IMR-90 (cell line): Measurements from ENCODE around the gene FNDC1. TPM values are rescaled to one million over a fixed set of nuclear protein-coding genes. Genes with fewer than 3 reads are reported as not detected.

Experiments used
- ATAC-seq: fragments of 200-7000 bp; cut with Tn5 transposase; 2 replicates; pipeline ENCODE4 v1.9.1; 2020; ENCODE audit warnings: low read depth, mild to moderate bottlenecking, moderate library complexity
- BruUV-seq: library from RNA; stranded (reverse); fragments of 400-500 nt; replicated peaks from 2 replicates; lab custom pipeline; 2021; lab: Mats Ljungman, UMichigan
- CTCF ChIA-PET: fragments of 300-600 bp; formaldehyde crosslinking; extraction: SDS; loops from one replicate; lab custom pipeline; 2021; ENCODE audit warnings: antibody characterized with exemption; lab: Yijun Ruan, JAX
- POLR2A ChIA-PET: fragments of 300-600 bp; sonication (Branson Sonifier 250); formaldehyde crosslinking; loops from one replicate; lab custom pipeline; 2022; ENCODE audit warnings: antibody characterized with exemption; ENCODE audit not compliant: unreplicated experiment; lab: Charles Lee
- DNase-seq: peaks from one replicate; pipeline ENCODE4 v3.0.0; 2013
- H2AFZ ChIP-seq: replicated peaks from 2 replicates; pipeline ENCODE3; 2013; ENCODE audit warnings: low read length, mild to moderate bottlenecking; ENCODE audit not compliant: poor library complexity
- H2AK5ac ChIP-seq: 2 replicates; pipeline ENCODE4 v1.6.1; 2013; ENCODE audit warnings: low read depth, low read length, inconsistent platforms
- H2AK9ac ChIP-seq: replicated peaks from 2 replicates; pipeline ENCODE3; 2013; ENCODE audit warnings: mild to moderate bottlenecking, low read depth, low read length, moderate library complexity; ENCODE audit not compliant: poor library complexity
- H2BK120ac ChIP-seq: 2 replicates; pipeline ENCODE4 v1.6.1; 2013; ENCODE audit warnings: low read depth, low read length, inconsistent platforms
- H2BK15ac ChIP-seq: 3 replicates; pipeline ENCODE4 v1.6.1; 2013; ENCODE audit warnings: low read depth, low read length, inconsistent platforms
- H2BK20ac ChIP-seq: 2 replicates; pipeline ENCODE4 v1.6.1; 2013; ENCODE audit warnings: low read depth, mild to moderate bottlenecking, inconsistent platforms, low read length, moderate library complexity
- H2BK5ac ChIP-seq: 2 replicates; pipeline ENCODE4 v1.6.1; 2013; ENCODE audit warnings: mild to moderate bottlenecking, low read depth, low read length, inconsistent platforms; ENCODE audit not compliant: poor library complexity, severe bottlenecking
- H3K14ac ChIP-seq: replicated peaks from 2 replicates; pipeline ENCODE4 v1.6.1; 2013; ENCODE audit warnings: low read depth, low read length, inconsistent platforms
- H3K18ac ChIP-seq: 2 replicates; pipeline ENCODE4 v1.6.1; 2013; ENCODE audit warnings: low read depth, low read length, control low read depth
- H3K23ac ChIP-seq: 2 replicates; pipeline ENCODE4 v1.6.1; 2013; ENCODE audit warnings: low read depth, low read length, inconsistent platforms
- H3K27ac ChIP-seq: 2 replicates; pipeline ENCODE4 v1.5.1; 2013; ENCODE audit warnings: mild to moderate bottlenecking, control low read depth, low read length; ENCODE audit not compliant: insufficient read depth
- H3K27me3 ChIP-seq: 2 replicates; pipeline ENCODE4 v1.6.1; 2013; ENCODE audit warnings: low read length; ENCODE audit not compliant: control insufficient read depth, insufficient read depth
- H3K36me3 ChIP-seq: 2 replicates; pipeline ENCODE4 v1.6.1; 2013; ENCODE audit warnings: low read length, mixed read lengths; ENCODE audit not compliant: control insufficient read depth, insufficient read depth
- H3K4ac ChIP-seq: 2 replicates; pipeline ENCODE4 v1.6.1; 2013; ENCODE audit warnings: low read depth, low read length, inconsistent platforms
- H3K4me1 ChIP-seq: 2 replicates; pipeline ENCODE4 v1.6.1; 2013; ENCODE audit warnings: low read length, mixed read lengths; ENCODE audit not compliant: control insufficient read depth, insufficient read depth
- H3K4me2 ChIP-seq: 2 replicates; pipeline ENCODE4 v1.6.1; 2013; ENCODE audit warnings: low read depth, mild to moderate bottlenecking, control low read depth, low read length, moderate library complexity
- H3K4me3 ChIP-seq: 2 replicates; pipeline ENCODE4 v1.5.1; 2013; ENCODE audit warnings: low read depth, mild to moderate bottlenecking, control low read depth, low read length, moderate library complexity; ENCODE audit not compliant: insufficient read depth
- H3K56ac ChIP-seq: 2 replicates; pipeline ENCODE4 v1.6.1; 2013; ENCODE audit warnings: low read length, inconsistent platforms; ENCODE audit not compliant: insufficient read depth; ENCODE audit errors: extremely low read depth
- H3K79me1 ChIP-seq, 2 experiments: 2 replicates each; pipeline ENCODE4 v1.6.1; 2013; ENCODE audit warnings: low read length in 2 of 2, inconsistent platforms in 1 of 2, low read depth in 1 of 2
- H3K9ac ChIP-seq: 2 replicates; pipeline ENCODE4 v1.6.1; 2013; ENCODE audit warnings: low read depth, low read length, control low read depth
- H3K9me1 ChIP-seq: 2 replicates; pipeline ENCODE4 v1.6.1; 2013; ENCODE audit warnings: low read length, inconsistent platforms; ENCODE audit not compliant: insufficient read depth
- H3K9me3 ChIP-seq: 2 replicates; pipeline ENCODE4 v1.6.1; 2013; ENCODE audit warnings: low read length; ENCODE audit not compliant: control insufficient read depth, insufficient read depth
- H4K20me1 ChIP-seq: 2 replicates; pipeline ENCODE4 v1.6.1; 2013; ENCODE audit warnings: low read length, inconsistent platforms; ENCODE audit not compliant: insufficient read depth
- H4K5ac ChIP-seq: 2 replicates; pipeline ENCODE4 v1.6.1; 2013; ENCODE audit warnings: mild to moderate bottlenecking, low read depth, low read length, control low read depth
- H4K8ac ChIP-seq, 2 experiments: 2 replicates each; pipeline ENCODE4 v1.6.1; 2013; ENCODE audit warnings: low read depth in 2 of 2, low read length in 2 of 2, control low read depth in 1 of 2, inconsistent platforms in 1 of 2
- H4K91ac ChIP-seq: 2 replicates; pipeline ENCODE4 v1.6.1; 2013; ENCODE audit warnings: low read depth, low read length, inconsistent platforms; ENCODE audit not compliant: insufficient read depth
- CHD1 ChIP-seq: IDR thresholded peaks from 2 replicates; pipeline ENCODE4 v1.6.1; 2012; ENCODE audit warnings: low read depth, low read length, improper control_type of control experiment
- WGBS, 2 experiments: methylation state at CpG; one replicate each; pipeline versions ENCODE4 v1.1.5 to v1.1.7; 2013; ENCODE audit warnings: missing lambda C conversion rate in 2 of 2; ENCODE audit not compliant: insufficient read length in 1 of 2; ENCODE audit errors: extremely low coverage in 2 of 2; 5-methylcytosine and 5-hydroxymethylcytosine counted together
- dilution Hi-C: fragments of 300-500 bp; cut with HindIII; formaldehyde crosslinking; loops from one replicate; pipeline ENCODE4 v1.14.3; 2018; ENCODE audit warnings: low sequenced_read_pairs; ENCODE audit not compliant: unreplicated experiment
- in situ Hi-C: fragments of 300-500 bp; cut with MboI; formaldehyde crosslinking; loops from 3 replicates; pipeline ENCODE4 v1.14.3; 2019; ENCODE audit warnings: low sequenced_read_pairs, inconsistent platforms, mixed read lengths
- intact Hi-C: fragments of 100-400 bp; cut with micrococcal nuclease; formaldehyde crosslinking; loops from 2 replicates; pipeline ENCODE4 v1.10.0; 2022
- polyA plus RNA-seq, 3 experiments: library from polyadenylated mRNA; depleted of rRNA; stranded (reverse); fragments of >200 nt; gene quantifications; 2 replicates each; pipeline ENCODE4 v1.2.3, GENCODE V29; 2012; ENCODE audit warnings: low replicate concordance in 1 of 3
- total RNA-seq: library from RNA; depleted of rRNA; stranded (reverse); fragments of >200 nt; gene quantifications from 2 replicates; pipeline ENCODE4 v1.2.3, GENCODE V29; 2012

Gene FNDC1
- total and polyA plus RNA-seq, 2 of the 4 experiments (the other 2 are of a cell fraction): 0.03 TPM; not detected in 1

DNA sequence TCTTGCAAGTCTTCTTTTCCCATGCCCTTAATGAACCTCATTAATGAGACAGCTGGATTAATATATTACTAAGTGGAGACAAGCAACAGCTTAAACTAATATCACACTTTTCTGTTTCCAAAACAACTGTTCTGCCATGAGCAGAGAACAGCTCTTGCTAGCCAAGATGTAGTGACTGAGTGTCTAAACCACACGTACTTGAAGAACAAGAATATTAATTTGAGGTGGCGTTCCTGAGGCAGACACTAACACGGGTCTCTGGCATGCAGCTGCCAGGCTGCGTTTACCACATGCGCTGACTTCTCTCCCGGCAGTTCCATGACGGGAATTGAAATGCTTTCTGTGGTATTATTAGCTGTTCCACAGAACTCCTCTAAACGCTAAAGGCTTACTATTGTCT is 80.6 kb downstream of the FNDC1 start:
- ATAC-seq: no peak
- WGBS, 2 experiments: no CpG with 5 or more reads among the region's 8 CpGs
- Histone ChIP-seq H3K27ac (no peak overlapping the region), H2BK15ac (no peak overlapping the region), H3K23ac (no peak overlapping the region), H2AK9ac (no peak overlapping the region), H3K4me2 (no peak overlapping the region), H4K91ac (no peak overlapping the region), H4K20me1 (no peaks in the 10 kb centered on the region), H2BK20ac (no peak overlapping the region), H3K4me1 (no peaks in the 10 kb centered on the region), H3K4ac (no peak overlapping the region), H3K14ac (no peak overlapping the region), H2BK120ac (no peak overlapping the region), H4K5ac (no peak overlapping the region), H2AFZ (no peak overlapping the region), H3K18ac (no peak overlapping the region), H3K9me1 (no peaks in the 10 kb centered on the region), H3K9me3 (no peaks in the 10 kb centered on the region), H3K4me3 (no peak overlapping the region), H3K79me1 (no peaks in the 10 kb centered on the region), H2AK5ac (no peak overlapping the region), H3K27me3 (no peaks in the 10 kb centered on the region), H3K56ac (no peak overlapping the region), H2BK5ac (no peak overlapping the region), H3K9ac (no peak overlapping the region), H3K36me3 (no peaks in the 10 kb centered on the region), H4K8ac (no peak overlapping the region)
- DNase-seq: no peak
- dilution Hi-C loops: no loop called here
- in situ Hi-C loops: no loop called here
- intact Hi-C loops: no loop called here
- no TSS peak for BruUV-seq
- POLR2A ChIA-PET: no interaction called here
- TF ChIP-seq CHD1: no peak
- CTCF ChIA-PET: interaction anchor here (0.5 kb wide), 1 partner anchor 410 kb away, joined by 3 read pairs; no protein-coding TSS in a partner anchor
